H9 (cell line): ENCODE results near the gene KIF21B. TPM values are rescaled to one million over a fixed set of nuclear protein-coding genes. Genes with fewer than 3 reads are reported as not detected.

ENCODE experiments used
- DNase-seq: peaks from one replicate; pipeline ENCODE4 v3.0.0-alpha.2; 2017
- H2AFZ ChIP-seq: one replicate; pipeline ENCODE4 v1.6.1; 2013; ENCODE audit warnings: mild to moderate bottlenecking, low read length, control low read depth, moderate library complexity
- H2AK5ac ChIP-seq: 2 replicates; pipeline ENCODE4 v1.6.1; 2013; ENCODE audit warnings: low read length, control low read depth, mixed read lengths; ENCODE audit not compliant: insufficient read length
- H2BK120ac ChIP-seq: one replicate; pipeline ENCODE4 v1.6.1; 2013; ENCODE audit warnings: low read depth, mild to moderate bottlenecking, low read length, control low read depth, inconsistent platforms; ENCODE audit not compliant: poor library complexity, severe bottlenecking
- H2BK12ac ChIP-seq: 2 replicates; pipeline ENCODE4 v1.6.1; 2013; ENCODE audit warnings: low read length, control low read depth, mixed read lengths, low read depth; ENCODE audit not compliant: insufficient read length
- H2BK15ac ChIP-seq: 2 replicates; pipeline ENCODE4 v1.6.1; 2013; ENCODE audit warnings: low read depth, low read length, control low read depth
- H2BK20ac ChIP-seq: one replicate; pipeline ENCODE4 v1.6.1; 2013; ENCODE audit warnings: low read depth, mild to moderate bottlenecking, low read length, control low read depth, inconsistent platforms; ENCODE audit not compliant: poor library complexity, severe bottlenecking
- H2BK5ac ChIP-seq: 2 replicates; pipeline ENCODE4 v1.6.1; 2013; ENCODE audit warnings: low read length, control low read depth, mixed read lengths; ENCODE audit not compliant: insufficient read length
- H3K14ac ChIP-seq: 2 replicates; pipeline ENCODE4 v1.6.1; 2013; ENCODE audit warnings: low read length, control low read depth; ENCODE audit not compliant: insufficient read depth
- H3K18ac ChIP-seq: 2 replicates; pipeline ENCODE4 v1.6.1; 2013; ENCODE audit warnings: low read depth, mild to moderate bottlenecking, mixed read lengths, low read length, control low read depth; ENCODE audit not compliant: insufficient read length
- H3K23ac ChIP-seq: 2 replicates; pipeline ENCODE4 v1.6.1; 2013; ENCODE audit warnings: low read length, control low read depth, mixed read lengths, low read depth; ENCODE audit not compliant: insufficient read length
- H3K23me2 ChIP-seq: 2 replicates; pipeline ENCODE4 v1.6.1; 2013; ENCODE audit warnings: low read depth, mild to moderate bottlenecking, mixed read lengths, low read length, control low read depth; ENCODE audit not compliant: insufficient read length, poor library complexity, severe bottlenecking
- H3K27ac ChIP-seq: 2 replicates; pipeline ENCODE4 v1.5.1; 2013; ENCODE audit warnings: low read length, control low read depth, mixed read lengths, low read depth; ENCODE audit not compliant: insufficient read length
- H3K27me3 ChIP-seq: 2 replicates; pipeline ENCODE4 v1.6.1; 2013; ENCODE audit warnings: low read length, control low read depth, inconsistent platforms; ENCODE audit not compliant: insufficient read depth
- H3K4ac ChIP-seq: 2 replicates; pipeline ENCODE4 v1.6.1; 2013; ENCODE audit warnings: low read depth, mild to moderate bottlenecking, control low read depth, inconsistent platforms, low read length, moderate library complexity
- H3K4me1 ChIP-seq: 2 replicates; pipeline ENCODE4 v1.6.1; 2013; ENCODE audit warnings: low read length, control low read depth, inconsistent platforms; ENCODE audit not compliant: insufficient read depth
- H3K4me2 ChIP-seq: 2 replicates; pipeline ENCODE4 v1.6.1; 2013; ENCODE audit warnings: low read length, control low read depth, mixed read lengths; ENCODE audit not compliant: insufficient read length, insufficient read depth
- H3K56ac ChIP-seq: 2 replicates; pipeline ENCODE4 v1.6.1; 2013; ENCODE audit warnings: low read depth, mild to moderate bottlenecking, mixed read lengths, low read length, control low read depth; ENCODE audit not compliant: insufficient read length
- H3K79me1 ChIP-seq: 2 replicates; pipeline ENCODE4 v1.6.1; 2013; ENCODE audit warnings: low read depth, mild to moderate bottlenecking, moderate library complexity, low read length, control low read depth, inconsistent platforms; ENCODE audit not compliant: insufficient read depth, poor library complexity, severe bottlenecking
- H3K79me2 ChIP-seq: 2 replicates; pipeline ENCODE4 v1.6.1; 2013; ENCODE audit warnings: low read length, control low read depth, inconsistent platforms; ENCODE audit not compliant: insufficient read depth
- H3K9ac ChIP-seq: 2 replicates; pipeline ENCODE4 v1.6.1; 2013; ENCODE audit warnings: low read length, control low read depth, mixed read lengths; ENCODE audit not compliant: insufficient read length; ENCODE audit errors: extremely low read depth
- H3K9me3 ChIP-seq: one replicate; pipeline ENCODE4 v1.6.1; 2013; ENCODE audit warnings: low read depth, low read length, inconsistent platforms; ENCODE audit not compliant: control insufficient read depth
- H3T11ph ChIP-seq: one replicate; pipeline ENCODE4 v1.6.1; 2013; ENCODE audit warnings: mild to moderate bottlenecking, low read length, control low read depth, inconsistent platforms
- H4K20me1 ChIP-seq: one replicate; pipeline ENCODE4 v1.6.1; 2013; ENCODE audit not compliant: control insufficient read depth, insufficient read length, insufficient read depth
- H4K5ac ChIP-seq: 2 replicates; pipeline ENCODE4 v1.6.1; 2013; ENCODE audit warnings: low read depth, mild to moderate bottlenecking, mixed read lengths, low read length, control low read depth; ENCODE audit not compliant: insufficient read length
- H4K8ac ChIP-seq: replicated peaks from 2 replicates; pipeline ENCODE4 v1.6.1; 2013; ENCODE audit warnings: low read length, control low read depth, mixed read lengths, low read depth; ENCODE audit not compliant: insufficient read length
- H4K91ac ChIP-seq: 2 replicates; pipeline ENCODE4 v1.6.1; 2013; ENCODE audit warnings: low read depth, mild to moderate bottlenecking, moderate library complexity, mixed read lengths, low read length, control low read depth; ENCODE audit not compliant: insufficient read length
- H3K27ac Mint-ChIP-seq, 3 experiments: 2 replicates in 2 of 3; 3 replicates in 1 of 3; pipeline ENCODE4 v1.8.0; 2020 to 2021; ENCODE audit warnings: mixed read lengths in 3 of 3, mild to moderate bottlenecking in 1 of 3, moderate library complexity in 1 of 3
- H3K27me3 Mint-ChIP-seq: 2 replicates; pipeline ENCODE4 v1.8.0; 2021; ENCODE audit warnings: low read depth, mild to moderate bottlenecking, moderate library complexity, mixed read lengths
- H3K36me3 Mint-ChIP-seq, 3 experiments: 2 replicates in 2 of 3; 3 replicates in 1 of 3; pipeline ENCODE4 v1.8.0; 2020 to 2021; ENCODE audit warnings: low read depth in 3 of 3, mixed read lengths in 3 of 3; ENCODE audit not compliant: insufficient read depth in 1 of 3
- H3K4me1 Mint-ChIP-seq, 2 experiments: 2 replicates each; pipeline ENCODE4 v1.8.0; 2020; ENCODE audit warnings: mixed read lengths in 2 of 2
- H3K4me3 Mint-ChIP-seq, 2 experiments: 2 replicates in 1 of 2; 3 replicates in 1 of 2; pipeline ENCODE4 v1.8.0; 2020 to 2021; ENCODE audit warnings: mild to moderate bottlenecking in 2 of 2, mixed read lengths in 2 of 2, moderate library complexity in 1 of 2
- H3K9me3 Mint-ChIP-seq, 2 experiments: 2 replicates in 1 of 2; 3 replicates in 1 of 2; pipeline ENCODE4 v1.8.0; 2020; ENCODE audit warnings: mild to moderate bottlenecking in 2 of 2, mixed read lengths in 2 of 2, moderate library complexity in 1 of 2
- WGBS: extraction: QIAGEN DNeasy Blood & Tissue Kit; methylation state at CpG from one replicate; pipeline ENCODE4 v1.1.7; 2013; ENCODE audit warnings: missing lambda C conversion rate, low lambda C conversion rate, mixed read lengths; ENCODE audit not compliant: insufficient read length; ENCODE audit errors: extremely low coverage; 5-methylcytosine and 5-hydroxymethylcytosine counted together
- total RNA-seq: library from RNA; stranded (reverse); gene quantifications from 2 replicates; pipeline ENCODE4 v1.2.1, GENCODE V29; 2021
- TF ChIP-seq, protein P1 (sequence below): fragments of 200-600 bp; sonication (generic); conservative IDR thresholded peaks from 3 replicates; pipeline ENCODE4 v1.8.0; 2021; ENCODE audit warnings: antibody characterized with exemption, mild to moderate bottlenecking

KIF21B gene
- total RNA-seq, 1 experiment from 2014 or later, result 7.5 TPM

DNA sequence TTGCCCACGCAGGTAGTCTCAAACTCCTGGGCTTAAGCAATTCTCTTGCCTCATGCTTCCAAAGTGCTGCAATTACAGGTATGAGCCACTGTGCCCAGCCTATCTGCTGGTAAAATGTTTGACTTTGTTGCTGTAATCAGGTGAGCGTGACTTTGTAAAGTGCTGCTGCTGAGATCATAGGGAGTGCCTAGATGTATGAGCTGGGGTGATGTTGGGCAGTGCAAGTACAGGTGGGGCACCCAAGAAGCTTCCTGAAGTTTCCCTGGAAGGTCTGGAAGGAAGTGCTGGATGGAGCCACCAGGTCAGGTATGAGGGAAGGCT, 43.1 kb downstream of the KIF21B start:
- Histone ChIP-seq H3K23me2 (no peaks in the 10 kb centered on the region), H3T11ph (no peak overlapping the region), H3K79me2 (no peaks in the 10 kb centered on the region), H3K4ac (no peak overlapping the region), H3K56ac (no peak overlapping the region), H2BK12ac (no peak overlapping the region), H3K27ac (no peak overlapping the region), H4K8ac (no peak overlapping the region), H3K23ac (no peak overlapping the region), H4K20me1 (no peaks in the 10 kb centered on the region), H3K4me2 (no peak overlapping the region), H2AFZ (no peak overlapping the region), H2BK20ac (no peak overlapping the region), H3K18ac (no peak overlapping the region), H3K9ac (no peak overlapping the region), H2AK5ac (no peak overlapping the region), H4K5ac (no peak overlapping the region), H3K79me1 (no peaks in the 10 kb centered on the region), H2BK15ac (no peak overlapping the region), H2BK5ac (no peak overlapping the region), H3K14ac (no peak overlapping the region), H3K27me3 (no peaks in the 10 kb centered on the region), H2BK120ac (no peak overlapping the region), H3K4me1 (no peaks in the 10 kb centered on the region), H4K91ac (no peak overlapping the region), H3K9me3 (peaks cover 11% of the 10 kb centered on the region)
- no peaks in the 10 kb centered on the region; the same call in 1 of the 2 replicates for H3K27me3 Mint-ChIP-seq
- no peak overlapping the region for H3K4me3 Mint-ChIP-seq
- TF ChIP-seq, protein P1, sequence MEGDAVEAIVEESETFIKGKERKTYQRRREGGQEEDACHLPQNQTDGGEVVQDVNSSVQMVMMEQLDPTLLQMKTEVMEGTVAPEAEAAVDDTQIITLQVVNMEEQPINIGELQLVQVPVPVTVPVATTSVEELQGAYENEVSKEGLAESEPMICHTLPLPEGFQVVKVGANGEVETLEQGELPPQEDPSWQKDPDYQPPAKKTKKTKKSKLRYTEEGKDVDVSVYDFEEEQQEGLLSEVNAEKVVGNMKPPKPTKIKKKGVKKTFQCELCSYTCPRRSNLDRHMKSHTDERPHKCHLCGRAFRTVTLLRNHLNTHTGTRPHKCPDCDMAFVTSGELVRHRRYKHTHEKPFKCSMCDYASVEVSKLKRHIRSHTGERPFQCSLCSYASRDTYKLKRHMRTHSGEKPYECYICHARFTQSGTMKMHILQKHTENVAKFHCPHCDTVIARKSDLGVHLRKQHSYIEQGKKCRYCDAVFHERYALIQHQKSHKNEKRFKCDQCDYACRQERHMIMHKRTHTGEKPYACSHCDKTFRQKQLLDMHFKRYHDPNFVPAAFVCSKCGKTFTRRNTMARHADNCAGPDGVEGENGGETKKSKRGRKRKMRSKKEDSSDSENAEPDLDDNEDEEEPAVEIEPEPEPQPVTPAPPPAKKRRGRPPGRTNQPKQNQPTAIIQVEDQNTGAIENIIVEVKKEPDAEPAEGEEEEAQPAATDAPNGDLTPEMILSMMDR, result no peak
- DNase-seq, result no peak
- no peaks in the 10 kb centered on the region for H3K4me1 Mint-ChIP-seq
- H3K27ac Mint-ChIP-seq, result no peak overlapping the region; a peak in 1 of 7 replicates
- peaks cover 10% of the 10 kb centered on the region in 2 experiments for H3K9me3 Mint-ChIP-seq
- peaks cover 21 to 48% (median 38%) of the 10 kb centered on the region in 3 experiments for H3K36me3 Mint-ChIP-seq
- no CpG with 5 or more reads among the region's 2 CpGs for WGBS
